Activated T-cell treated with anti-CD3 and anti-CD28 coated beads, Interleukin-2, amount 50 U/mL, for 24 hours (primary cell): ENCODE results near the gene CHST13.

Experiments
- DNase-seq: peaks from one replicate; pipeline ENCODE4 v3.0.0-alpha.2; 2020
- H3K27ac Mint-ChIP-seq: 2 replicates; pipeline ENCODE4 v1.8.0; 2020; ENCODE audit warnings: mild to moderate bottlenecking, mixed read lengths
- H3K27me3 Mint-ChIP-seq: 2 replicates; pipeline ENCODE4 v1.8.0; 2020; ENCODE audit warnings: mixed read lengths
- H3K36me3 Mint-ChIP-seq: 2 replicates; pipeline ENCODE4 v1.8.0; 2020; ENCODE audit warnings: low read depth, mixed read lengths
- H3K4me1 Mint-ChIP-seq: 2 replicates; pipeline ENCODE4 v1.8.0; 2020; ENCODE audit warnings: low read depth, mixed read lengths
- H3K4me3 Mint-ChIP-seq: 2 replicates; pipeline ENCODE4 v1.8.0; 2020; ENCODE audit warnings: mild to moderate bottlenecking, moderate library complexity, mixed read lengths
- H3K9me3 Mint-ChIP-seq: 2 replicates; pipeline ENCODE4 v1.8.0; 2020; ENCODE audit warnings: mixed read lengths

CHST13 gene

DNA sequence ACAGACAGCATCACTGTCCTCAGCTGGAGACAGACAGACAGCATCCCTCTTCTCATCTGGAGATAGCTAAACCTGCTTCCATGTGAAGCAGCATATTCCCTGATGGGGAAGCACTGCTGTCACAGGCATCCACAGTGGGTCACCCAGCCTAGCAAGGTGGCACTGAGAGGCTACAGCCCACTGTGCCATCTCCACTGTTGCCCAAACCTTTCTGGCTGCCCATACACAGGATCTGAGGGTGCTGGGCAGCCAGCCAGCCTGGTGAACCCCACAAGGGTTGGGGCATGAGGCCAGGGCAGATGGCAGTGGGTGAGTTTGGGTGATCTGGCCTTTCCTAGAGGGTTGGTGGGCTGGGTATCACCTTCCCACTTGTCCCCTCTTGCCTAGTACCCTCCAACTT, 11.7 kb downstream of the CHST13 start:
- DNase-seq, result no peak
- Mint-ChIP-seq H3K9me3 (no peaks in the 10 kb centered on the region), H3K27me3 (peaks cover 28% of the 10 kb centered on the region), H3K36me3 (no peaks in the 10 kb centered on the region), H3K27ac (no peak overlapping the region), H3K4me1 (peaks cover 2% of the 10 kb centered on the region), H3K4me3 (no peak overlapping the region)

DNA sequence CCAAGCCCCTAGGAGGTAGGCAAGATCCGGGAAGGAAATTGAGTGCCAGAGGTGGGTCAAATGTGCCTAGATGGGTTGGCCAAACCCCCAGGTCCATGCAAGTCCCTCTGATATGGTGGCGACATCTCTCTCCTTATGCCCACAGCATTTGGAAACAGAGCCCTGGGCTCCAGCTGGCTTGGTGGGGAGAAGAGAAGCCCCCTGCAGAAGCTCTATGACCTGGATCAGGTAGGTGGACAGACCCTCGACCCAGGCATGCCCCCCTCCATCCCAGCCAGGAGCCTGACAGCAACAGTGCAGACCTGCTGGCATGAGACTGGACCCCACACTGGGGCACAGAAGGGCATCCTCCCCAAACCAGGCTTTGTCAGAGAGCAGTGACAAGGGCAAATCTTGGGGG, 12.2 kb downstream of the CHST13 start:
- DNase-seq, result no peak
- Mint-ChIP-seq H3K4me3 (no peak overlapping the region), H3K27ac (no peak overlapping the region), H3K4me1 (peaks cover 2% of the 10 kb centered on the region), H3K27me3 (peaks cover 31% of the 10 kb centered on the region), H3K9me3 (no peaks in the 10 kb centered on the region), H3K36me3 (no peaks in the 10 kb centered on the region)

DNA sequence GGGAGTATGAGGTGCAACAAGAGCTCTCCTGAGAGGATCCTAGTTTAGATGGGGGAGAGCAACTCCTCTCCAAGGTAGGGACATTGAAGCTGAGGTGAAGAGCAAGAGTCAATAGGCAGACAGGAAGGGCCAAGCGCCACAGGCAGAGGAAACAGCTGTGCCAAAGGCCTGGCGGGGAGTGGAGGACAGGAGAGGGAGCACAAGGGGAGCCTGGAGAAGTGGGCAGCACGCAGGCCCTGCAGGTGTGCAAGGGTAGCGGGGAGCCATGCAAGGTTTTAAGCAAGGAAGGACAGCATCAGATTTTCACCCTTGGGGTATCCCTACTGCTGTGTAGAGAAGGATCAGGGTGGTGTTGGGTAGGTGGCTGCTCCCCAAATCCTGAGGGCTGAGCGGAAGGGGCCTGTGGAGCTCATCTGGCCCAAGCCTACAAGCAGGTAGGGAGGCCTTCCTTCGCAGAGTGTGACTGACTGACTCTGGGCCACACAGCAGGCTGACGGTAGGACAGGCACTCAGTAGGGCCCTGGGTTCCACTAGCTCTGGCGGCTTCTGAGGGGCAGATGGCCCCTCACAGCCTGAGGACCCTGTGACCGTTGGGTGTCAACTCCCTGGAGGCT, 13.3 kb downstream of the CHST13 start:
- Mint-ChIP-seq H3K36me3 (no peaks in the 10 kb centered on the region), H3K27me3 (peaks cover 33% of the 10 kb centered on the region), H3K27ac (no peak overlapping the region), H3K4me1 (peaks cover 2% of the 10 kb centered on the region), H3K9me3 (no peaks in the 10 kb centered on the region), H3K4me3 (no peak overlapping the region)
- DNase-seq, result no peak

DNA sequence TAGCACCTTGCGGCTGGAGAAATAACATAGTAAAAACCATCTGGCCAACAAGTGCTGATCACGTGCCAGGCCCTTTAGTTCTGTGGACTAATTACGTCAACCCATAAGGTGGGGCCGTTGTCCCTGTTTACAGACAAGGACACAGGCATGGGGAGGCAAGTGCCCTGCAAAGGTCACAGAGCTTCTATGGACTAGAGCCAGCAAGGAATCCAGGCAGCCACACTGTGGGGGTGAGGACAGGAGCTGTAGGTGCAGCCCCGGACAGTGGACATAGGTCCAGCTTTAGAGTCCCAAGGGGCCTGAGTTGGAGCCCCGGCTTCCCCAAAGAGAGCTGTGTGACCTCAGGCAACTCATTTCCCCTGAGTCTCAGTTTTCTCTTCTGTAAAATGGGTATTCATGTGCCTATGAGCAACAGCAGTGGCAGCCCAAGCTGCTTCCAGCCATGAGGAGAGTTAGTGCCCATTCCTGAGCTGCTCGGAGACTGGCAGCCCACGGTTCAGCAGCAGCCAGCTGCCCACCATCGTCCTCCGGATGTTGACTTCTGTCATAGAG, 13.9 kb downstream of the CHST13 start:
- DNase-seq, result no peak
- H3K27me3 Mint-ChIP-seq, result peaks cover 33% of the 10 kb centered on the region
- no peak overlapping the region for H3K4me3 Mint-ChIP-seq
- H3K9me3 Mint-ChIP-seq, result no peaks in the 10 kb centered on the region
- peaks cover 2% of the 10 kb centered on the region for H3K4me1 Mint-ChIP-seq
- H3K27ac Mint-ChIP-seq, result no peak overlapping the region
- H3K36me3 Mint-ChIP-seq, result no peaks in the 10 kb centered on the region

DNA sequence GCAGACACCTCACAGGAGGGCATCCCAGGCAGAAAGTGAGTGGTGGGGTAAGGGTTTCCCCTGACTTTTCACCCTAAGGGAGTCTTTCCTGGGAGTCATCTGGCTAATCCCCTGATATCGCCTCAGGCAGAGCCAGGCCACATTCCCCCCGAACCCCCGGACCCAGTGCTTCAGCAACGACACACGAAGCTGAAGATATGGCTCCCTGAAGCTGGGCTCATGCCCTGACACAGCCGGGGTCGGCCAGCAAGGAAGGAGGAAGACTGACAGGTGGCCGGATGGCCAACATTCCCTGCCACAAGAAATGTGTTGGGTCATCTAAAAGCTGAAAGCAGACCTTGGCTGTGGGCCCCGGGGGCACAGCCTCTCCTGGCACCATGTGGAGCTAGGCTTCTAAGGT, 14.4 kb downstream of the CHST13 start:
- H3K9me3 Mint-ChIP-seq, result no peaks in the 10 kb centered on the region
- H3K27ac Mint-ChIP-seq, result no peak overlapping the region
- no peak for DNase-seq
- no peak overlapping the region for H3K4me3 Mint-ChIP-seq
- H3K27me3 Mint-ChIP-seq, result peaks cover 32% of the 10 kb centered on the region
- peaks cover 2% of the 10 kb centered on the region for H3K4me1 Mint-ChIP-seq
- no peaks in the 10 kb centered on the region for H3K36me3 Mint-ChIP-seq

DNA sequence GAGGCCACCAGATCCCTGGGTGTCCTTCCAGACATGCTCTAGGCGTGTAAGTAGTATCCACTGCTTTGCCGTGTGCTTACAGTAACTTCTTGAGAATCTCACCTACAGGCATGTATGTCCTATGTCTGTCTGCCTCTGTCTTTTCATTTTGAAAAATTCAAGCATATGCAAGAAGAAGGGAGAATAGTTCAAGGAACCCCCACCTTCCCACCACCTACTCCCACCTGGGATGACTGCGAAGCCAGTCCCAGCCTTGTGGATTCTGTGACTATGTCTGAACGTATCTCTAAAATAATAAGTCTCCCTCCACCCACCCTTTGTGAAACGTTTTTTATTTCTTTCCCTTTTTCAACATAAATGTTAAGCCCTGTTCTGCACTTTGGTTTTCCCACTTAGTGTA, 15.0 kb downstream of the CHST13 start:
- H3K36me3 Mint-ChIP-seq, result no peaks in the 10 kb centered on the region

DNA sequence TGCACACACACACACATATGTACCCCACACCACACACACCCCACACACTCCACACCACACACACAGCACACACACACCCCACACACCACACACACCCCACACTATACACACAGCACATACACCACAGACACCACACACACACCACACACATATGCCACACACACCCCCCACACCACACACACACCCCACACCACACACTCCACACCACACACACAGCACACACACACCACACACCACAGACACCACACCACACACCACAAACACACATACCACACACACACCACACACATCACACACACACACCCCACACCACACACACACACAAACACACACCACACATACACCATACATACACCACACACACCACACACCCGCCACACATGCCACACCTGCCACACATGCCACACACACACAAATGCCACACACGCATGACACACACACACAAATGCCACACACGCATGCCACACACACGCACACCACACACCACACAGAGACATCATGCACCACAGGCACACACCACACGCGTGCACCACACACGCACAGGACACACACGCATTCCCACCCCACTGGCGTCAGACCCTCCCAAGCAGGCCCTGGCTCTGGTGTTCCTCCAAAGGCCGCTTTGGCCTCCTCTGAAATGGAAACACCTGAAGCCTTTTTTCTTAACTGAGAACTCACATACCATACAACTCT, 15.7 kb downstream of the CHST13 start:
- Mint-ChIP-seq H3K27ac (no peak overlapping the region), H3K4me1 (peaks cover 2% of the 10 kb centered on the region), H3K9me3 (no peaks in the 10 kb centered on the region), H3K4me3 (no peak overlapping the region), H3K36me3 (no peaks in the 10 kb centered on the region), H3K27me3 (peaks cover 21% of the 10 kb centered on the region)
- DNase-seq, result no peak

More for the DNA sequence above, 15.0 kb downstream of the CHST13 start:
- Mint-ChIP-seq H3K27ac (no peak overlapping the region), H3K27me3 (peaks cover 26% of the 10 kb centered on the region), H3K9me3 (no peaks in the 10 kb centered on the region), H3K4me3 (no peak overlapping the region), H3K4me1 (peaks cover 2% of the 10 kb centered on the region)
- DNase-seq, result no peak

DNA sequence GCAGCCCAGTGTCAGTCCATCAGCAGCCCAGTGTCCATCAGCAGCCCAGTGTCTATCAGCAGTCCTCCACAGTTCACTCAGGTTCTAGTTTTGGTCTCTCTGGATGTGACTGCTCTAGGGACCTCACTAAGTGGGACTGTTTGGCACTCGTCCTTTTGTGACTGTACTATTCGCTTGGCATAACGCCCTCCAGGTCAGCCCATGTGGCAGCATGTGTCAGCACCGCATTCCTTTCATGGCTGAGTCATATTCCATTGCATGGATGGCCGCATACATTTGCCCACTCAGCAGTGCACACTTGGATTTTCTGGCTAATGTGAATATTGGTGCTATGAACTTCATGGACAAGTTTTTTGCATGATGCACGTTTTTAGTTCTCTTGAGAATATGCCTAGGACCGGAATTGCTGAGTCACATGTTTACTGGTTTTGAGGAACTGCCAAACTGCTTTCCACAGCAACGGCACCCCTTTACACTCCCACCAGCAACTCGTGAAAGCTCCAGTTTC, 16.4 kb downstream of the CHST13 start:
- Mint-ChIP-seq H3K4me1 (peaks cover 2% of the 10 kb centered on the region), H3K27ac (peak overlapping the region; percentile 22), H3K27me3 (peaks cover 16% of the 10 kb centered on the region), H3K36me3 (no peaks in the 10 kb centered on the region), H3K9me3 (no peaks in the 10 kb centered on the region), H3K4me3 (no peak overlapping the region)
- DNase-seq, result peak; percentile 19

DNA sequence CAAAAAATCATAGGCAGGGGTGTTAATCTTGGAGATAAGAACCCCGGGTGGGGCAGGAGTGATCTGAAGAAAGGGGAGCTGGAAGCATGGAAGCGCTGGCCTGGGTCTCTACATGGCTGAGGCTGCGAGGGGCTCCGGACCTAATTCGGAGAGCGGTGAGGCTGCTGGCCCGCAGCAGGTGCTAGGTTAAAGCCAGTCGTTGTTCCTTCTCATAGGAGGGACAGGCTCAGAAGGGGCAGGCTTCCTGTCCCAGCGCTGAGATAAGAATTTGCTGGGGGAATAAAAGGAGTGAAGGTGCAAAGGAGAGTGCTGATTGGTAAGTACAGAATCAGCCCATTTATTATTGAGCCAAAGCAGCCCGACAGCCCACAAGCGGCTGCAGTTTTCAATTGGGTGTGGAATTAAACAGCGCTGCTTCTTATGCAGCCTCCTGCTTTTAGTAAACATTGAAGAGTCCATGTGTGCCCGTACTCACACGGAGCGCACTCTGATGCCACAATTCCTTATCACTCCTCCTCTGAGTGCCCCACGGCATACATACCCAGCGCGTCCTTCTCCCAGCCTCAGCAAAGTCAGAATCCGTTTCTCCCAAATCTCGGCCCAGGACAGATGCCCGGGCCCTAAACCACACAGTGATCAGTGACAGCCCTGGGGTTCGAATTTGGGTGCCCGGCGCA, 17.1 kb downstream of the CHST13 start:
- no peak for DNase-seq
- Mint-ChIP-seq H3K36me3 (no peaks in the 10 kb centered on the region), H3K4me1 (peaks cover 2% of the 10 kb centered on the region), H3K9me3 (no peaks in the 10 kb centered on the region), H3K4me3 (no peak overlapping the region), H3K27me3 (peaks cover 15% of the 10 kb centered on the region), H3K27ac (no peak overlapping the region)

DNA sequence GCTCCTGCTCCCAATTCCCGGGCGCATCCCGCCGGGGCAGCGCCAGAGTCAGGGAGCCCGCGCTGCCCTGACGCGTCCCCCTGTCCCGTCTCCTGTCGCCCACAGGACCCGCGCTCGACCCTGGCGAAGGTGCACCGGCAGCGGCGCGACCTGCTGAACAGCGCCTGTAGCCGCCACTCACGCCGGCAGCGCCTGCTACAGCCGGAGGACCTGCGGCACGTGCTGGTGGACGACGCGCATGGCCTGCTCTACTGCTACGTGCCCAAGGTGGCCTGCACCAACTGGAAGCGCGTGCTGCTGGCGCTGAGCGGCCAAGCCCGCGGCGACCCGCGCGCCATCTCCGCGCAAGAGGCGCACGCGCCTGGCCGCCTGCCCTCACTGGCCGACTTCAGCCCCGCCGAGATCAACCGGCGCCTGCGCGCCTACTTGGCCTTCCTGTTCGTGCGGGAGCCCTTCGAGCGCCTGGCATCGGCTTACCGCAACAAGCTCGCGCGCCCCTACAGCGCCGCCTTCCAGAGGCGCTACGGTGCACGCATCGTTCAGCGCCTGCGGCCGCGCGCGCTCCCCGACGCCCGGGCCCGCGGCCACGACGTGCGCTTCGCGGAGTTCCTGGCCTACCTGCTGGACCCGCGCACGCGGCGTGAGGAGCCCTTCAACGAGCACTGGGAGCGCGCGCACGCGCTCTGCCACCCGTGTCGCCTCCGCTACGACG, 17.8 kb downstream of the CHST13 start:
- peak; percentile 21 for DNase-seq
- H3K4me1 Mint-ChIP-seq, result peaks cover 2% of the 10 kb centered on the region
- no peaks in the 10 kb centered on the region for H3K9me3 Mint-ChIP-seq
- H3K36me3 Mint-ChIP-seq, result no peaks in the 10 kb centered on the region
- no peak overlapping the region for H3K4me3 Mint-ChIP-seq
- peaks cover 15% of the 10 kb centered on the region for H3K27me3 Mint-ChIP-seq
- H3K27ac Mint-ChIP-seq, result no peak overlapping the region

DNA sequence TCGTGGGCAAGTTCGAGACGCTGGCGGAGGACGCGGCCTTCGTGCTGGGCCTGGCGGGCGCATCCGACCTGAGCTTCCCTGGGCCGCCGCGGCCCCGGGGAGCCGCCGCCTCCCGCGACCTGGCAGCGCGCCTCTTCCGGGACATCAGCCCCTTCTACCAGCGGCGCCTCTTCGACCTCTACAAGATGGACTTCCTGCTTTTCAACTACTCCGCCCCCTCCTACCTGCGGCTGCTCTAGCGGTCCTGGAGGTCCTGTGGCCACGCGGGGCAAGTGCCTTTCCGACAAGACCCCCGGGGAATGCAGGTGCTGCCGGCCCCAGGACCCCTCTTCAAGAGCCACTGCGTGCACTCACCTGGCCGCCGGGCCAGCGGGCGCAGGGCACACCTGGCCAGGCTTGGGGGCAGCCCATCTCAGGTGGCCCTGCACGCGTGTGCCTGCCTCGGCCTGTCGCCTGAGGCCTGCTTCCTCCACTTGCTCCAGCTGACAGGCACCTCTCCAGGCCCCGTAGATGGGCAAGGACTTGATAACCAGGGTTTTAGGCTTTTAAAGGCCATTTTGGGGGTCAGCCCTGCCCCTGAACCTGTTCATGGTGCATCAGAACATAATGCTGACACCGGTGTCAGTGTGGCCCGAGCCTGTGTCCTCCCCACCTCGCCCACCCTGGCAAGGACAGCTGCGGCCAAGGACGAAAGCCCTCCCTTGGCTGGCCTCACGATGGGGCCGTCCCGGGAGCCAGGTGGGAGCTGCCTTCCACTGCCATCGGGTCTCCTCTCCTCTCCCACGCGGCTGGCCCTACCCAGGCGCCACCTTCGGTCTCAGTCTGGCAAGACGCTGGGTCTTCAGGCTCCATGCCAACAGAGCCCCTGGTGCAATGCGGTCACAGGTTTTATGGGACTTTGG, 18.6 kb downstream of the CHST13 start:
- DNase-seq, result peak; percentile 12
- Mint-ChIP-seq H3K4me3 (no peak overlapping the region), H3K4me1 (peaks cover 2% of the 10 kb centered on the region), H3K27me3 (peaks cover 15% of the 10 kb centered on the region), H3K36me3 (no peaks in the 10 kb centered on the region), H3K9me3 (no peaks in the 10 kb centered on the region), H3K27ac (no peak overlapping the region)

DNA sequence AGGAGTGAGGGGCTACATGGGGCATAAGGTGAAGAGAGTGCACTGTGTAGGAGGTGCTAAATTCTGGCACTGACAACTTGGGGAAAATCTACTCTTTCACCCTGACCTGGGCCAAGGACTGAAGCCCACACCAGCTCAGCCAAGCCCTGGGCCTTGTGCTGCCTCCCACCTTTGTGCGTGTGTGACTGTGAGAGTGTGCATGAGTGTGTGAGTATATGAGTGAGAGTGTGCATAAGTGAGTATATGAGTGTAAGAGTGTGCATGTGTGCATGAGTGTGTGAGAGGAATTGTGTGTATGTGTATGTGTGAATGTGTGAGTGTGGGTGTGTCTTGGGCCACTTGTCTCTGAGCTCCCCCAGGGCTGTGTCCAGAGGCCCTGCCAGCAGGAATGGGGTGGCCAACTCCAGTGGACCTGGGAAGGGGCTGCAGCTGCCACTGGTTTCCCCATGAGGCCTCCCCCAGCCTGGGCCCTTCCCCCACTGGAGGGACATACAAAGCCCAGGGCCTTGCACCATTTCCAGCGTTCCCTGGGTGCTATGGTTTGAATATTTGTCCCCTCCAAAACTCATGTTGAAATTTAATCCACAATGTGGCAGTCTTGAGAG, 19.6 kb downstream of the CHST13 start:
- peaks cover 15% of the 10 kb centered on the region for H3K27me3 Mint-ChIP-seq
- H3K9me3 Mint-ChIP-seq, result no peaks in the 10 kb centered on the region
- DNase-seq, result no peak
- no peaks in the 10 kb centered on the region for H3K36me3 Mint-ChIP-seq
- H3K4me3 Mint-ChIP-seq, result no peak overlapping the region
- H3K4me1 Mint-ChIP-seq, result peaks cover 2% of the 10 kb centered on the region
- no peak overlapping the region for H3K27ac Mint-ChIP-seq

DNA sequence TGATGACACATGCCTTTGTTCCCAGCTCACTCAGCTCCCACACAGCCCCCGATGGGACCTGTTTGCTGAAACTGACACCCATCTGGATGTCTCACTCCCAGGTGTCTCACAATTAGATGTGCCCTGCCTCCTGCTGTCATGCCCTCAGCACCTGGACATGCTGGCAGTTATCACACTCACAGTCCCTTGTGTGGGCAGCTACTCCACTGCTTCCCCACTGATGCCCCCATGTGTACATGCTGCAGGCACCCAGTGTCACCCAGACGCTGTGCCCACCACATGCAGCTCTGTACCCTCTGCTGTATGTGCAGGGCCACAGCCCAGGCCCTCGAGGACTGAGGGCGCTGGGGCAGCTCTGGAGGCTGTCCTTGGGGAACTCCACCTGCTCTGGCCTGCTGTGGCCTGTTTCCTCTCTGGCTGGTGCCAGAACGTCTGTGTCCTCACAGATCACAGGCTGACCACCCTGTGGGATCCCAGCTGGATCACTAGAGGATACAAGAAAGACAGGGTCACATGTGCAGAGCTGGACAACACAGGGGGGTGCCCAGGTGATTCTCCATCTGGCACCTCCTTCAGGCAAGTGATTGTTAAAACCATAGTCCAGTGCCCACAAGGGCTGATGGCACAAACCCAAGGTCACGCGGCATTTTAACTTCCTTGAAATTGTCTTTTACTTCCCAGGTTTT, 20.8 kb downstream of the CHST13 start:
- Mint-ChIP-seq H3K27me3 (peaks cover 15% of the 10 kb centered on the region), H3K9me3 (no peaks in the 10 kb centered on the region), H3K4me3 (no peak overlapping the region), H3K4me1 (peaks cover 2% of the 10 kb centered on the region), H3K36me3 (no peaks in the 10 kb centered on the region), H3K27ac (no peak overlapping the region)
- no peak for DNase-seq
